Activated naive CD4-positive, alpha-beta T cell treated with anti-CD3 and anti-CD28 coated beads, Interleukin-2, amount 10 ng/mL, durations not matched to agents 7 days and 5 days (primary cell): ENCODE measurements around the gene ATRN.
"Not testable (repeated sequence)": the region's sequence is repeated elsewhere in the genome, so short reads cannot be mapped to it uniquely, and the experiment has no call there.

ENCODE experiments used
- CTCF ChIA-PET: fragments of 350-600 bp; sonication (Branson Sonifier 250); formaldehyde crosslinking; loops from one replicate; lab custom pipeline; 2021; ENCODE audit warnings: antibody characterized with exemption; lab: Charles Lee
- DNase-seq: peaks from one replicate; pipeline ENCODE4 v3.0.0-alpha.2; 2020
- H3K27ac Mint-ChIP-seq: one replicate; pipeline ENCODE4 v1.8.0; 2021; ENCODE audit warnings: mild to moderate bottlenecking, moderate library complexity, mixed read lengths
- H3K27me3 Mint-ChIP-seq: one replicate; pipeline ENCODE4 v1.8.0; 2021; ENCODE audit warnings: mild to moderate bottlenecking, mixed read lengths
- H3K36me3 Mint-ChIP-seq: one replicate; pipeline ENCODE4 v1.8.0; 2021; ENCODE audit warnings: mixed read lengths
- H3K4me1 Mint-ChIP-seq: one replicate; pipeline ENCODE4 v1.8.0; 2021; ENCODE audit warnings: mixed read lengths
- H3K4me3 Mint-ChIP-seq: one replicate; pipeline ENCODE4 v1.8.0; 2021; ENCODE audit warnings: mild to moderate bottlenecking, moderate library complexity, mixed read lengths
- H3K9me3 Mint-ChIP-seq: one replicate; pipeline ENCODE4 v1.8.0; 2021; ENCODE audit warnings: mixed read lengths

Gene ATRN

DNA sequence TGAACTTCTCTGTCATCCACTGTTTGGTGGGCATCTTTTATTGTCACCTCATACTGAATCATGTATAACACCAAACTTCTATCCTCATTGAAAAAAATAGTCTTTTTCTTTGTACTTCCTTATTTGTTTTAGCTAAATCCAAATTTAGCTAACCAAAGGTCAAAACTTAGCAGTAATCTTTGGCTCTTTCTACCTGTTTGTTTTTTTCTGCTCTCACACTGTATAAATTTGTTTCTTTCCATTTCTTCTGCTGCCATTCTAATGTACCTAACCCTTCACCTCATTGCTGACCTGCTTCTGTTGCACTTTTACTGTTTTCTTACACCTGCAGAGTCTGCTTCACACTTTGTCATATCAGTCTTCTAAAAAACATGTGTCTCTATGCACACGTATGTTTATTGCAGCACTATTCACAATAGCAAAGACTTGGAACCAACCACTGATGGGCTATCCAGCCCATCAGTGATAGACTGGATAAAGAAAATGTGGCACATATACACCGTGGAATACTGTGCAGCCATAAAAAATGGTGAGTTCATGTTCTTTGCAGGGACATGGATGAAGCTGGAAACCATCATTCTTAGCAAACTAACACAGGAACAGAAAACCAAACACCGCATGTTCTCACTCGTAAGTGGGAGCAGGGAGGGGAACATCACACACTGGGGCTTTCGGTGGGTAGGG is 7.2 kb downstream of the ATRN start:
- Mint-ChIP-seq H3K4me3 (no peak overlapping the region), H3K4me1 (peaks cover 12% of the 10 kb centered on the region), H3K36me3 (no peaks in the 10 kb centered on the region), H3K9me3 (no peaks in the 10 kb centered on the region), H3K27ac (no peak overlapping the region), H3K27me3 (no peaks in the 10 kb centered on the region)
- DNase-seq: no peak
- CTCF ChIA-PET: no interaction called here

- H3K4me3 Mint-ChIP-seq: no peak overlapping the region
- DNase-seq: no peak
- peaks cover 2% of the 10 kb centered on the region for H3K4me1 Mint-ChIP-seq
- H3K36me3 Mint-ChIP-seq: no peaks in the 10 kb centered on the region
- no peaks in the 10 kb centered on the region for H3K27me3 Mint-ChIP-seq
- no peaks in the 10 kb centered on the region for H3K9me3 Mint-ChIP-seq
- no peak overlapping the region for H3K27ac Mint-ChIP-seq
- CTCF ChIA-PET: no interaction called here
Observed at GRCh38 chr20:3479025-3479424, 8.2 kb downstream of the ATRN start.

- Mint-ChIP-seq H3K27ac (no peak overlapping the region), H3K9me3 (no peaks in the 10 kb centered on the region), H3K27me3 (no peaks in the 10 kb centered on the region), H3K36me3 (no peaks in the 10 kb centered on the region), H3K4me3 (no peak overlapping the region), H3K4me1 (no peaks in the 10 kb centered on the region)
- DNase-seq: no peak
- CTCF ChIA-PET: no interaction called here
Observed at GRCh38 chr20:3479759-3480615, 9.2 kb downstream of the ATRN start.

GRCh38 chr20:3483309-3483708 is 12.5 kb downstream of the ATRN start:
- DNase-seq: no peak
- no peak overlapping the region for H3K27ac Mint-ChIP-seq
- H3K36me3 Mint-ChIP-seq: peaks cover 13% of the 10 kb centered on the region
- no peak overlapping the region for H3K4me3 Mint-ChIP-seq
- CTCF ChIA-PET: no interaction called here
- H3K9me3 Mint-ChIP-seq: peaks cover 15% of the 10 kb centered on the region
- H3K4me1 Mint-ChIP-seq: no peaks in the 10 kb centered on the region
- no peaks in the 10 kb centered on the region for H3K27me3 Mint-ChIP-seq

GRCh38 chr20:3483784-3484183 is 13.0 kb downstream of the ATRN start:
- no peaks in the 10 kb centered on the region for H3K27me3 Mint-ChIP-seq
- peaks cover 15% of the 10 kb centered on the region for H3K9me3 Mint-ChIP-seq
- CTCF ChIA-PET: no interaction called here

GRCh38 chr20:3485913-3486312 is 15.1 kb downstream of the ATRN start:
- Mint-ChIP-seq H3K4me1 (no peaks in the 10 kb centered on the region), H3K9me3 (peaks cover 15% of the 10 kb centered on the region), H3K27me3 (no peaks in the 10 kb centered on the region), H3K4me3 (no peak overlapping the region), H3K27ac (no peak overlapping the region), H3K36me3 (peaks cover 16% of the 10 kb centered on the region)
- CTCF ChIA-PET: no interaction called here
- no peak for DNase-seq

More at GRCh38 chr20:3483784-3484183, 13.0 kb downstream of the ATRN start:
- Mint-ChIP-seq H3K4me1 (no peaks in the 10 kb centered on the region), H3K36me3 (peaks cover 13% of the 10 kb centered on the region), H3K4me3 (no peak overlapping the region), H3K27ac (no peak overlapping the region)
- no peak for DNase-seq

- no peak for DNase-seq
- CTCF ChIA-PET: no interaction called here
- no peak overlapping the region for H3K4me3 Mint-ChIP-seq
- H3K27me3 Mint-ChIP-seq: no peaks in the 10 kb centered on the region
- H3K36me3 Mint-ChIP-seq: peaks cover 16% of the 10 kb centered on the region
- H3K27ac Mint-ChIP-seq: no peak overlapping the region
- H3K4me1 Mint-ChIP-seq: no peaks in the 10 kb centered on the region
- H3K9me3 Mint-ChIP-seq: peaks cover 15% of the 10 kb centered on the region
Observed at GRCh38 chr20:3486850-3487249, 16.0 kb downstream of the ATRN start.

GRCh38 chr20:3492669-3493068 is 21.9 kb downstream of the ATRN start:
- CTCF ChIA-PET: no interaction called here
- no peak for DNase-seq
- H3K36me3 Mint-ChIP-seq: peaks cover 7% of the 10 kb centered on the region
- no peaks in the 10 kb centered on the region for H3K4me1 Mint-ChIP-seq
- no peak overlapping the region for H3K27ac Mint-ChIP-seq
- H3K4me3 Mint-ChIP-seq: no peak overlapping the region
- no peaks in the 10 kb centered on the region for H3K27me3 Mint-ChIP-seq
- H3K9me3 Mint-ChIP-seq: peaks cover 3% of the 10 kb centered on the region

GRCh38 chr20:3494218-3494617 is 23.4 kb downstream of the ATRN start:
- peaks cover 3% of the 10 kb centered on the region for H3K9me3 Mint-ChIP-seq
- H3K4me1 Mint-ChIP-seq: no peaks in the 10 kb centered on the region
- H3K36me3 Mint-ChIP-seq: peaks cover 7% of the 10 kb centered on the region
- no peaks in the 10 kb centered on the region for H3K27me3 Mint-ChIP-seq
- DNase-seq: no peak
- CTCF ChIA-PET: interaction anchor here (1.0 kb wide), 1 partner anchor 216 kb away, joined by 3 read pairs; no protein-coding TSS in a partner anchor
- no peak overlapping the region for H3K27ac Mint-ChIP-seq
- no peak overlapping the region for H3K4me3 Mint-ChIP-seq

- H3K36me3 Mint-ChIP-seq: no peaks in the 10 kb centered on the region
- H3K9me3 Mint-ChIP-seq: no peaks in the 10 kb centered on the region
- peaks cover 2% of the 10 kb centered on the region for H3K4me1 Mint-ChIP-seq
- H3K4me3 Mint-ChIP-seq: no peak overlapping the region
- CTCF ChIA-PET: no interaction called here
- no peaks in the 10 kb centered on the region for H3K27me3 Mint-ChIP-seq
- H3K27ac Mint-ChIP-seq: no peak overlapping the region
- DNase-seq: no peak
Observed at GRCh38 chr20:3502878-3503277, 32.1 kb downstream of the ATRN start.

- CTCF ChIA-PET: no interaction called here
- H3K9me3 Mint-ChIP-seq: no peaks in the 10 kb centered on the region
- H3K4me1 Mint-ChIP-seq: peaks cover 2% of the 10 kb centered on the region
- no peak for DNase-seq
- no peaks in the 10 kb centered on the region for H3K36me3 Mint-ChIP-seq
- H3K27ac Mint-ChIP-seq: no peak overlapping the region
- H3K27me3 Mint-ChIP-seq: no peaks in the 10 kb centered on the region
- H3K4me3 Mint-ChIP-seq: no peak overlapping the region
Observed at GRCh38 chr20:3505148-3505547, 34.3 kb downstream of the ATRN start.

DNA sequence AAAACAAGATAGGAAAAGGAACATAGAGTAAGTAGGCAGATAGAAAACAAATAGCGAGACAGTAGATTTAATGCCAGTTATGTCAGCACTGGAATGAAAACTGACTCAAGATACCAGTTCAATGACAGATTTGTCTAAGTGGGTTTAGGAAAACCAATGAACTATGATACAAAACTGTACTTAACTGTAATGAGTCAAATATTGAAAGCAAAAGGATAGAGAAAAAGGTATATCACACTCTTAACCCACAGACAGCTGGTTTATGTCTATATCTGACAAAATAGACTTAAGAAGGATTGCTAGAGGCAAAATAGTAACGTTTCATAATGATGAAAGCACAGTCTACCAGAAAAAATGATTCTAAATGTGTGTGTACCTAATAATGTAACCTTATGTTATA is 38.2 kb downstream of the ATRN start:
- Mint-ChIP-seq H3K4me1 (peaks cover 2% of the 10 kb centered on the region), H3K4me3 (no peak overlapping the region), H3K9me3 (no peaks in the 10 kb centered on the region), H3K27ac (no peak overlapping the region), H3K27me3 (no peaks in the 10 kb centered on the region), H3K36me3 (no peaks in the 10 kb centered on the region)
- no peak for DNase-seq
- CTCF ChIA-PET: interaction anchor here (0.8 kb wide), 1 partner anchor 125 kb away, joined by 3 read pairs; no protein-coding TSS in a partner anchor

DNA sequence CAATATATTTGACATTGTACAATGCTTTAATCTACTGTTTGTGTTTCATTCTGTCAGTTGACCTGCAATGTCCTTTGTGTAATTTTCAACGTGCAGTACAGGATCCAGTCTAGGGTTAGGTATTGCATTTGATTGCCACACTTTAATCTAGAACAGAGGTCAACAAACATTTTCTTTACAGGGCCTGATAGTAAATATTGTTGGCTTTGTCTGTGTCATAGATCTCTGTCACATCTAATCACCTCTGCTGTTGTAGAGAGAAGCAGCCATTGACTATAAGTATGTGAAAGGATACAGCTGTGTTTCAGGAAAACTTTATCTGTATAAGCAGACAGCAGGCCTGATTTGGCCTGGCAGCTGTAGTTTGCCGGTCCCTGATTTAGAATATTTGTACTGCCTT is 39.3 kb downstream of the ATRN start:
- CTCF ChIA-PET: no interaction called here
- no peak overlapping the region for H3K27ac Mint-ChIP-seq
- no peak overlapping the region for H3K4me3 Mint-ChIP-seq
- no peaks in the 10 kb centered on the region for H3K9me3 Mint-ChIP-seq
- no peaks in the 10 kb centered on the region for H3K27me3 Mint-ChIP-seq
- no peak for DNase-seq
- peaks cover 2% of the 10 kb centered on the region for H3K4me1 Mint-ChIP-seq
- no peaks in the 10 kb centered on the region for H3K36me3 Mint-ChIP-seq

DNA sequence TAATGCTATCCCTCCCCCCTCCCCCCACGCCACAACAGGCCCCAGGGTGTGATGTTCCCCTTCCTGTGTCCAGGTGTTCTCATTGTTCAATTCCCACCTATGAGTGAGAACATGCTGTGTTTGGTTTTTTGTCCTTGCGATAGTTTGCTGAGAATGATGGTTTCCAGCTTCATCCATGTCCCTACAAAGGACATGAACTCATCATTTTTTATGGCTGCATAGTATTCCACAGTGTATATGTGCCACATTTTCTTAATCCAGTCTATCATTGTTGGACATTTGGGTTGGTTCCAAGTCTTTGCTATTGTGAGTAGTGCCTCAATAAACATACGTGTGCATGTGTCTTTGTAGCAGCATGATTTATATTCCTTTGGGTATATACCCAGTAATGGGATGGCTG is 41.4 kb downstream of the ATRN start:
- H3K27ac Mint-ChIP-seq, H3K4me3 Mint-ChIP-seq, H3K27me3 Mint-ChIP-seq, DNase-seq, H3K9me3 Mint-ChIP-seq, H3K36me3 Mint-ChIP-seq, H3K4me1 Mint-ChIP-seq: not testable (repeated sequence)
- CTCF ChIA-PET: interaction anchor here (0.6 kb wide), 1 partner anchor 182 kb away, joined by 3 read pairs; no protein-coding TSS in a partner anchor
